H1 (cell line): ENCODE results near the gene KATNA1. TPM values are rescaled to one million over a fixed set of nuclear protein-coding genes. Genes with fewer than 3 reads are reported as not detected.

Source experiments
- CTCF ChIA-PET: fragments of 300-600 bp; sonication (Branson Sonifier 250); formaldehyde crosslinking; loops from one replicate; lab custom pipeline; 2021; ENCODE audit not compliant: partially characterized antibody; lab: Charles Lee
- POLR2A ChIA-PET: fragments of 300-600 bp; sonication (Branson Sonifier 250); formaldehyde crosslinking; loops from one replicate; lab custom pipeline; 2021; ENCODE audit warnings: inconsistent platforms; ENCODE audit not compliant: partially characterized antibody; lab: Charles Lee
- DNase-seq, 2 experiments: peaks; one replicate each; pipeline versions ENCODE4 v3.0.0 to v3.0.0-alpha.2; 2010 to 2022; ENCODE audit warnings: low spot score in 2 of 2, low read depth in 1 of 2, mixed read lengths in 1 of 2
- FAIRE-seq: peaks from 2 replicates; lab custom pipeline; 2011; peaks lifted over from hg19 to GRCh38; lab: Jason Lieb, UNC
- H2AFZ ChIP-seq: 2 replicates; pipeline ENCODE4 v1.8.1; 2012; ENCODE audit warnings: low read length, inconsistent platforms
- H2AK5ac ChIP-seq: 2 replicates; pipeline ENCODE4 v1.6.1; 2013; ENCODE audit warnings: low read depth, low read length
- H2BK120ac ChIP-seq: replicated peaks from 2 replicates; pipeline ENCODE3; 2013; ENCODE audit warnings: low read depth, low read length, inconsistent platforms
- H2BK12ac ChIP-seq: 2 replicates; pipeline ENCODE4 v1.6.1; 2013; ENCODE audit warnings: low read depth, low read length
- H2BK15ac ChIP-seq: 2 replicates; pipeline ENCODE4 v1.6.1; 2013; ENCODE audit warnings: low read length
- H2BK20ac ChIP-seq: 2 replicates; pipeline ENCODE4 v1.6.1; 2013; ENCODE audit warnings: low read length
- H2BK5ac ChIP-seq: 2 replicates; pipeline ENCODE4 v1.6.1; 2013; ENCODE audit warnings: low read depth, low read length
- H3K14ac ChIP-seq: 2 replicates; pipeline ENCODE4 v1.6.1; 2013; ENCODE audit warnings: inconsistent platforms; ENCODE audit not compliant: insufficient read length
- H3K18ac ChIP-seq: 2 replicates; pipeline ENCODE4 v1.6.1; 2013; ENCODE audit warnings: low read length; ENCODE audit errors: extremely low read depth
- H3K23ac ChIP-seq: 2 replicates; pipeline ENCODE4 v1.6.1; 2013; ENCODE audit warnings: inconsistent platforms; ENCODE audit not compliant: insufficient read length
- H3K23me2 ChIP-seq: 2 replicates; pipeline ENCODE4 v1.6.1; 2013; ENCODE audit warnings: low read depth, low read length
- H3K27ac ChIP-seq: 2 replicates; pipeline ENCODE4 v1.6.1; 2011; ENCODE audit warnings: low read depth, low read length, inconsistent platforms
- H3K27me3 ChIP-seq, 4 experiments: replicated peaks in 1 of 4; 1 replicate in 1 of 4; 2 replicates in 3 of 4; pipeline versions ENCODE4 v1.6.1 to v1.8.1; 2011 to 2013; ENCODE audit warnings: low read length in 3 of 4, mild to moderate bottlenecking in 3 of 4, inconsistent platforms in 2 of 4, mixed read lengths in 2 of 4, moderate library complexity in 1 of 4; ENCODE audit not compliant: control insufficient read depth in 3 of 4, insufficient read depth in 3 of 4; ENCODE audit errors: extremely low read depth in 1 of 4
- H3K36me3 ChIP-seq, 4 experiments: 2 replicates each; pipeline versions ENCODE4 v1.6.1 to v1.8.1; 2011 to 2013; ENCODE audit warnings: mild to moderate bottlenecking in 4 of 4, low read length in 3 of 4, moderate library complexity in 2 of 4, control low read depth in 1 of 4, inconsistent platforms in 1 of 4; ENCODE audit not compliant: insufficient read depth in 4 of 4, control insufficient read depth in 2 of 4
- H3K4ac ChIP-seq: replicated peaks from 2 replicates; pipeline ENCODE3; 2013; ENCODE audit warnings: low read length, low read depth, mixed read lengths, inconsistent platforms; ENCODE audit not compliant: insufficient read length
- H3K4me1 ChIP-seq, 4 experiments: replicated peaks in 1 of 4; 1 replicate in 1 of 4; 2 replicates in 3 of 4; pipeline versions ENCODE4 v1.6.1 to v1.8.1; 2011 to 2013; ENCODE audit warnings: low read length in 3 of 4, inconsistent platforms in 2 of 4, mixed read lengths in 1 of 4; ENCODE audit not compliant: insufficient read depth in 4 of 4, control insufficient read depth in 3 of 4
- H3K4me2 ChIP-seq, 2 experiments: 2 replicates each; pipeline versions ENCODE4 v1.6.1 to v1.8.1; 2011 to 2013; ENCODE audit warnings: low read depth in 2 of 2, low read length in 2 of 2, control low read depth in 1 of 2, inconsistent platforms in 1 of 2, mild to moderate bottlenecking in 1 of 2; ENCODE audit not compliant: insufficient read depth in 1 of 2
- H3K4me3 ChIP-seq, 4 experiments: fragments of 200-600, 300-600 bp in 1 of 4; sonication (generic), shearing (Covaris generic), sonication (Bioruptor Twin) in 1 of 4; 2 replicates each; pipeline versions ENCODE4 v1.5.1 to v1.8.1; 2011 to 2016; ENCODE audit warnings: low read length in 4 of 4, low read depth in 3 of 4, control low read depth in 2 of 4, inconsistent platforms in 2 of 4, mild to moderate bottlenecking in 2 of 4, mixed read lengths in 1 of 4, moderate library complexity in 1 of 4; ENCODE audit not compliant: insufficient read depth in 2 of 4; ENCODE audit errors: extremely low read depth in 1 of 4
- H3K56ac ChIP-seq: replicated peaks from 2 replicates; pipeline ENCODE3; 2013; ENCODE audit warnings: low read depth, mild to moderate bottlenecking, mixed read lengths, low read length, inconsistent platforms; ENCODE audit not compliant: insufficient read length
- H3K79me1 ChIP-seq: 2 replicates; pipeline ENCODE4 v1.6.1; 2013; ENCODE audit warnings: low read depth, low read length, control low read depth
- H3K79me2 ChIP-seq, 2 experiments: 2 replicates each; pipeline versions ENCODE4 v1.6.1 to v1.8.1; 2012 to 2013; ENCODE audit warnings: low read length in 2 of 2, mild to moderate bottlenecking in 2 of 2, inconsistent platforms in 1 of 2; ENCODE audit not compliant: insufficient read depth in 2 of 2, control insufficient read depth in 1 of 2
- H3K9ac ChIP-seq, 4 experiments: replicated peaks in 1 of 4; 1 replicate in 1 of 4; 2 replicates in 3 of 4; pipeline versions ENCODE4 v1.6.1 to v1.8.1; 2011 to 2013; ENCODE audit warnings: low read depth in 3 of 4, low read length in 3 of 4, control low read depth in 2 of 4, mild to moderate bottlenecking in 2 of 4, moderate library complexity in 2 of 4, inconsistent platforms in 1 of 4; ENCODE audit errors: extremely low read depth in 1 of 4
- H3K9me3 ChIP-seq, 2 experiments: 2 replicates each; pipeline versions ENCODE4 v1.6.1 to v1.8.1; 2012 to 2013; ENCODE audit warnings: mild to moderate bottlenecking in 2 of 2, moderate library complexity in 2 of 2, control low read depth in 1 of 2, inconsistent platforms in 1 of 2, low read depth in 1 of 2, low read length in 1 of 2, mixed read lengths in 1 of 2; ENCODE audit not compliant: insufficient read depth in 2 of 2
- H4K20me1 ChIP-seq, 2 experiments: replicated peaks in 1 of 2; 2 replicates each; pipeline versions ENCODE3 to v1.8.1; 2011 to 2013; ENCODE audit warnings: inconsistent platforms in 2 of 2, low read length in 2 of 2, mild to moderate bottlenecking in 1 of 2; ENCODE audit not compliant: insufficient read depth in 2 of 2, control insufficient read depth in 1 of 2
- H4K5ac ChIP-seq: 2 replicates; pipeline ENCODE4 v1.6.1; 2013; ENCODE audit warnings: low read length, low read depth, mixed read lengths, inconsistent platforms; ENCODE audit not compliant: insufficient read length
- H4K8ac ChIP-seq: 2 replicates; pipeline ENCODE4 v1.8.0; 2013; ENCODE audit warnings: mild to moderate bottlenecking, moderate library complexity, low read length, inconsistent platforms; ENCODE audit not compliant: insufficient read depth; ENCODE audit errors: extremely low read depth
- H4K91ac ChIP-seq: replicated peaks from 2 replicates; pipeline ENCODE3; 2013; ENCODE audit warnings: low read length, mixed read lengths, inconsistent platforms; ENCODE audit not compliant: insufficient read length
- ASH2L ChIP-seq: fragments of 200-600, 300-600 bp; sonication (generic); IDR thresholded peaks from one replicate; pipeline ENCODE4 v1.7.1; 2017; ENCODE audit warnings: low read length
- BCL11A ChIP-seq, 2 experiments: IDR thresholded peaks; one replicate each; pipeline ENCODE4 v1.6.1; 2011; ENCODE audit warnings: low read depth in 2 of 2, low read length in 2 of 2, mild to moderate bottlenecking in 2 of 2
- BRCA1 ChIP-seq: IDR thresholded peaks from 2 replicates; pipeline ENCODE4 v1.6.1; 2012; ENCODE audit warnings: low read depth, low read length, improper control_type of control experiment
- EP300 ChIP-seq, 2 experiments: IDR thresholded peaks; 1 replicate in 1 of 2; 2 replicates in 1 of 2; pipeline ENCODE4 v1.6.1; 2011 to 2012; ENCODE audit warnings: low read depth in 2 of 2, low read length in 2 of 2, mild to moderate bottlenecking in 2 of 2, borderline replicate concordance in 1 of 2, inconsistent platforms in 1 of 2, moderate library complexity in 1 of 2
- HDAC2 ChIP-seq, 2 experiments: fragments of 300-600 bp in 1 of 2; sonication (generic) in 1 of 2; IDR thresholded peaks; 2 replicates each; pipeline ENCODE4 v1.6.1; 2011 to 2012; ENCODE audit warnings: low read depth in 2 of 2, low read length in 2 of 2, mild to moderate bottlenecking in 2 of 2, moderate library complexity in 2 of 2, borderline replicate concordance in 1 of 2, inconsistent platforms in 1 of 2
- KDM4A ChIP-seq: IDR thresholded peaks from one replicate; pipeline ENCODE4 v1.7.1; 2012; ENCODE audit warnings: low read depth, mild to moderate bottlenecking, moderate library complexity, low read length, inconsistent platforms; ENCODE audit not compliant: severe bottlenecking
- NRF1 ChIP-seq: IDR thresholded peaks from 2 replicates; pipeline ENCODE4 v1.6.1; 2011; ENCODE audit warnings: mild to moderate bottlenecking, low read depth, low read length, improper control_type of control experiment
- POLR2A ChIP-seq, 2 experiments: IDR thresholded peaks; 1 replicate in 1 of 2; 2 replicates in 1 of 2; pipeline ENCODE4 v1.6.1; 2011; ENCODE audit warnings: low read depth in 2 of 2, low read length in 2 of 2, mild to moderate bottlenecking in 2 of 2; ENCODE audit errors: control extremely low read depth in 1 of 2
- POU5F1 ChIP-seq: IDR thresholded peaks from 2 replicates; pipeline ENCODE4 v1.6.1; 2011; ENCODE audit warnings: low read depth, mild to moderate bottlenecking, low read length, moderate library complexity
- RFX5 ChIP-seq: IDR thresholded peaks from 2 replicates; pipeline ENCODE4 v1.6.1; 2011; ENCODE audit warnings: low read depth, low read length, improper control_type of control experiment, borderline replicate concordance
- SIX5 ChIP-seq: IDR thresholded peaks from 2 replicates; pipeline ENCODE4 v1.6.1; 2011; ENCODE audit warnings: mild to moderate bottlenecking, low read depth, low read length
- WGBS, 2 experiments: shearing (Covaris generic) in 1 of 2; methylation state at CpG; one replicate each; pipeline versions ENCODE4 v1.1.6 to v1.1.7; 2013 to 2015; ENCODE audit warnings: low lambda C conversion rate in 2 of 2, mixed read lengths in 2 of 2, inconsistent platforms in 1 of 2, low coverage in 1 of 2, missing lambda C conversion rate in 1 of 2; ENCODE audit not compliant: insufficient replicate concordance in 2 of 2, insufficient coverage in 1 of 2, insufficient read length in 1 of 2; ENCODE audit errors: extremely low coverage in 1 of 2, missing lambda C conversion rate in 1 of 2; 5-methylcytosine and 5-hydroxymethylcytosine counted together
- polyA plus RNA-seq, 7 experiments: library from polyadenylated mRNA; depleted of rRNA in 3 of 7; stranded (reverse) in 5 of 7; unstranded in 2 of 7; fragments of >200 nt in 5 of 7; fragments of 200-250 nt in 2 of 7; gene quantifications; 1 replicate in 5 of 7; 2 replicates in 1 of 7; 4 replicates in 1 of 7; pipeline versions ENCODE4 v1.2.1 to v1.2.3, GENCODE V29; 2011 to 2013; ENCODE audit warnings: missing spikeins in 2 of 7, mixed read lengths in 2 of 7
- total RNA-seq: library from RNA; stranded (reverse); fragmentation: NEBNext Ultra II Directional; extraction: Animal tissue kit (Norgen Biotek cat#: 25700); gene quantifications from 2 replicates; pipeline ENCODE4 v1.2.1, GENCODE V29; 2021

The KATNA1 gene
- total and polyA plus RNA-seq, 2 of the 8 experiments (the other 6 are each of a cell fraction or from before 2014, with no cell fraction given), result 7.6 to 20.3 TPM

- no peak overlapping the region for H3K14ac ChIP-seq
- no peaks in the 10 kb centered on the region; a peak in 1 of 7 replicates for H3K4me1 ChIP-seq
- H3K4ac ChIP-seq, result no peak overlapping the region
- no peak overlapping the region for H2BK120ac ChIP-seq
- no peak overlapping the region for H2BK5ac ChIP-seq
- POLR2A ChIA-PET, result interaction anchor here (0.8 to 1.2 kb wide), 3 partner anchors 11 to 63 kb away, joined by 3 to 4 read pairs (median 4); partner anchors contain the start of gene NUP43
- no peak for DNase-seq
- H3K79me1 ChIP-seq, result no peaks in the 10 kb centered on the region
- CTCF ChIA-PET, result interaction anchor here (0.5 to 1.3 kb wide), 3 partner anchors 10 to 527 kb away, joined by 4 to 6 read pairs (median 4); no protein-coding TSS in a partner anchor
- H3K18ac ChIP-seq, result no peak overlapping the region
- H3K27ac ChIP-seq, result no peak overlapping the region
- no peak overlapping the region for H2BK20ac ChIP-seq
- FAIRE-seq, result no peak
- peaks cover 0 to 11% of the 10 kb centered on the region in 2 experiments; a peak in 1 of 4 replicates for H3K79me2 ChIP-seq
- H3K23ac ChIP-seq, result no peak overlapping the region
- no peak overlapping the region for H4K8ac ChIP-seq
- H4K20me1 ChIP-seq, result peaks cover 0 to 7% of the 10 kb centered on the region in 2 experiments
- H2AFZ ChIP-seq, result no peak overlapping the region
- WGBS, 2 experiments, result 96% methylated on average over 4 of the region's 4 CpGs; no CpG with 5 or more reads in 1 of the 2 experiments
- no peak overlapping the region for H2AK5ac ChIP-seq
- H3K9ac ChIP-seq, result no peak overlapping the region
- H3K27me3 ChIP-seq, result no peaks in the 10 kb centered on the region
- H3K4me2 ChIP-seq, result no peak overlapping the region
- peaks cover 0 to 33% (median 17%) of the 10 kb centered on the region in 4 experiments; a peak in 6 of 8 replicates for H3K36me3 ChIP-seq
- H3K23me2 ChIP-seq, result no peaks in the 10 kb centered on the region
- no peak overlapping the region for H2BK15ac ChIP-seq
- peak overlapping the region; percentile 12 for H3K56ac ChIP-seq
- no peak overlapping the region for H3K4me3 ChIP-seq
- no peak overlapping the region for H4K91ac ChIP-seq
- no peaks in the 10 kb centered on the region for H3K9me3 ChIP-seq
- H2BK12ac ChIP-seq, result no peak overlapping the region
- H4K5ac ChIP-seq, result no peak overlapping the region
- TF ChIP-seq RFX5, result no peak
- TF ChIP-seq ASH2L, result no peak
- TF ChIP-seq NRF1, result no peak
- TF ChIP-seq KDM4A, result no peak
- TF ChIP-seq BRCA1, result no peak
- TF ChIP-seq EP300 (IDR thresholded peaks at IDR 0.05; ENCODE audit: borderline replicate concordance in 1 of 2, low read depth in 2 of 2, low read length in 2 of 2), result no peak
- no peak for TF ChIP-seq POU5F1
- TF ChIP-seq BCL11A (IDR thresholded peaks at IDR 0.05; ENCODE audit: low read depth in 2 of 2, low read length in 2 of 2), result no peak
- no peak for TF ChIP-seq SIX5
- no peak for TF ChIP-seq HDAC2 (IDR thresholded peaks at IDR 0.05; ENCODE audit: borderline replicate concordance in 1 of 2, low read depth in 2 of 2, low read length in 2 of 2)
- no peak for TF ChIP-seq POLR2A (IDR thresholded peaks at IDR 0.05; ENCODE audit: control extremely low read depth in 1 of 2, low read depth in 2 of 2, low read length in 2 of 2)
Observed at GRCh38 chr6:149683256-149683859, 34.8 kb upstream of the KATNA1 start.
